T-helper 22 cell (primary cell): ENCODE measurements around the gene LST1.
"Not testable (repeated sequence)": the region's sequence is repeated elsewhere in the genome, so short reads cannot be mapped to it uniquely, and the experiment has no call there.

Experiments used
- DNase-seq: peaks from one replicate; pipeline ENCODE4 v3.0.0-alpha.2; 2020; ENCODE audit warnings: low read depth

Gene LST1

GRCh38 chr6:31580807-31581433 lies 5.2 kb upstream of the LST1 start:
- DNase-seq: peak; percentile 73

GRCh38 chr6:31581434-31582229 lies 4.4 kb upstream of the LST1 start:
- no peak for DNase-seq

GRCh38 chr6:31582230-31582643 lies 3.8 kb upstream of the LST1 start, which contains the start of gene LTB:
TSS of gene LTB (minus strand) at chr6:31582424. CDS start at chr6:31582417, 7 bp downstream.
- DNase-seq: peak; percentile 70

- no peak for DNase-seq
These were observed 586 bp upstream of the LST1 start for GRCh38 chr6:31585491-31585890.

GRCh38 chr6:31586599-31587281 lies 663 bp downstream of the LST1 start:
- no peak for DNase-seq

GRCh38 chr6:31587791-31588777 lies 2.0 kb downstream of the LST1 start:
- no peak for DNase-seq

GRCh38 chr6:31588871-31589650 lies 3.0 kb downstream of the LST1 start:
- no peak for DNase-seq

- DNase-seq: not testable (repeated sequence)
These were observed 4.6 kb downstream of the LST1 start for GRCh38 chr6:31590691-31591090.

- no peak for DNase-seq
These were observed 6.3 kb downstream of the LST1 start for GRCh38 chr6:31592396-31592771.

- no peak for DNase-seq
These were observed 10.9 kb downstream of the LST1 start for GRCh38 chr6:31597006-31597405.

- no peak for DNase-seq
These were observed 21.2 kb downstream of the LST1 start for GRCh38 chr6:31607317-31607716.

GRCh38 chr6:31609519-31610406 lies 23.7 kb downstream of the LST1 start:
- DNase-seq: no peak

- DNase-seq: no peak
These were observed 24.9 kb downstream of the LST1 start for GRCh38 chr6:31610968-31611367.

GRCh38 chr6:31614075-31614619 lies 28.1 kb downstream of the LST1 start:
- DNase-seq: no peak

GRCh38 chr6:31614684-31615578 lies 28.9 kb downstream of the LST1 start, which contains the start of gene AIF1:
TSS of gene AIF1 (plus strand) at chr6:31615234. CDS start at chr6:31615330, 96 bp downstream.
- no peak for DNase-seq

GRCh38 chr6:31615748-31616147 lies 29.7 kb downstream of the LST1 start:
- no peak for DNase-seq

GRCh38 chr6:31617010-31617409 lies 30.9 kb downstream of the LST1 start:
- no peak for DNase-seq

- DNase-seq: peak; percentile 95
These were observed 33.9 kb downstream of the LST1 start for GRCh38 chr6:31619805-31620585.
